HepG2 (cell line): ENCODE measurements around the gene RAC3. TPM values are rescaled to one million over a fixed set of nuclear protein-coding genes. Genes with fewer than 3 reads are reported as not detected.

Experiments used
- AHDC1 ChIP-seq: sonication (generic); formaldehyde crosslinking; IDR thresholded peaks from 2 replicates; pipeline ENCODE4 v1.5.1; 2020; ENCODE audit warnings: mild to moderate bottlenecking, missing genetic modification reagents, borderline replicate concordance
- CERS6 ChIP-seq: sonication (generic); formaldehyde crosslinking; IDR thresholded peaks from 2 replicates; pipeline ENCODE4 v1.5.0; 2020; ENCODE audit warnings: missing genetic modification reagents
- FOXA1 ChIP-seq, 2 experiments: fragments of 450-650 bp in 1 of 2; sonication (generic) in 1 of 2; formaldehyde crosslinking in 1 of 2; IDR thresholded peaks; 2 replicates each; pipeline versions ENCODE4 v1.4.0 to v1.6.1; 2016 to 2020; ENCODE audit warnings: missing genetic modification reagents in 1 of 2
- HNRNPH1 ChIP-seq: fragments of 200-400 bp; formaldehyde crosslinking; optimal IDR thresholded peaks from 2 replicates; pipeline ENCODE3; 2017; ENCODE audit warnings: mild to moderate bottlenecking, low read depth, low read length
- IRF9 ChIP-seq: sonication (generic); formaldehyde crosslinking; IDR thresholded peaks from 2 replicates; pipeline ENCODE4 v1.8.0; 2022; ENCODE audit warnings: missing genetic modification reagents, mild to moderate bottlenecking, borderline replicate concordance
- MAX ChIP-seq: IDR thresholded peaks from 2 replicates; pipeline ENCODE4 v1.6.1; 2012; ENCODE audit warnings: inconsistent platforms
- ZNF160 ChIP-seq: sonication (generic); formaldehyde crosslinking; IDR thresholded peaks from 2 replicates; pipeline ENCODE4 v1.8.0; 2022; ENCODE audit warnings: mild to moderate bottlenecking, inconsistent platforms, missing genetic modification reagents
- ZNF296 ChIP-seq: sonication (generic); formaldehyde crosslinking; conservative IDR thresholded peaks from 2 replicates; pipeline ENCODE4 v1.5.0; 2020; ENCODE audit warnings: mild to moderate bottlenecking, missing genetic modification reagents
- ZNF446 ChIP-seq: sonication (generic); formaldehyde crosslinking; IDR thresholded peaks from 2 replicates; pipeline ENCODE4 v1.5.0; 2020; ENCODE audit warnings: mild to moderate bottlenecking, missing genetic modification reagents
- ZNF510 ChIP-seq: sonication (generic); formaldehyde crosslinking; IDR thresholded peaks from 2 replicates; pipeline ENCODE4 v1.4.0; 2020; ENCODE audit warnings: low read depth, mild to moderate bottlenecking, missing genetic modification reagents
- ZNF512 ChIP-seq: sonication (generic); formaldehyde crosslinking; IDR thresholded peaks from 2 replicates; pipeline ENCODE4 v1.4.0; 2020; ENCODE audit warnings: mild to moderate bottlenecking, missing genetic modification reagents
- ZNF629 ChIP-seq: sonication (generic); formaldehyde crosslinking; conservative IDR thresholded peaks from 2 replicates; pipeline ENCODE4 v1.5.0; 2020; ENCODE audit warnings: missing genetic modification reagents
- ZNF639 ChIP-seq: conservative IDR thresholded peaks from 2 replicates; pipeline ENCODE4 v1.6.1; 2018; ENCODE audit warnings: missing genetic modification reagents
- ZNF83 ChIP-seq: sonication (generic); formaldehyde crosslinking; IDR thresholded peaks from 2 replicates; pipeline ENCODE4 v1.4.0; 2020; ENCODE audit warnings: missing genetic modification reagents, mild to moderate bottlenecking, borderline replicate concordance
- ZNF878 ChIP-seq: sonication (generic); formaldehyde crosslinking; IDR thresholded peaks from 2 replicates; pipeline ENCODE4 v1.8.1; 2023; ENCODE audit warnings: mild to moderate bottlenecking, missing genetic modification reagents, moderate library complexity
- ZNF891 ChIP-seq: sonication (generic); formaldehyde crosslinking; IDR thresholded peaks from 2 replicates; pipeline ENCODE4 v1.5.0; 2020; ENCODE audit warnings: mild to moderate bottlenecking, missing genetic modification reagents
- ZSCAN29 ChIP-seq: sonication (generic); formaldehyde crosslinking; conservative IDR thresholded peaks from 2 replicates; pipeline ENCODE4 v1.4.0; 2020; ENCODE audit warnings: mild to moderate bottlenecking, missing genetic modification reagents
- polyA plus RNA-seq, 8 experiments: library from polyadenylated mRNA; depleted of rRNA in 3 of 8; stranded (reverse) in 7 of 8; unstranded in 1 of 8; fragments of >200 nt; fragmentation: Illumina TruSeq in 4 of 8; extraction: Trizol in 4 of 8; gene quantifications; 2 replicates each; pipeline versions ENCODE4 v1.2.1 to v1.2.3, GENCODE V29; 2011 to 2016; ENCODE audit warnings: low read depth in 4 of 8, missing spikeins in 1 of 8, mixed read lengths in 1 of 8; ENCODE audit not compliant: insufficient read depth in 1 of 8
- total RNA-seq, 5 experiments: library from RNA; depleted of rRNA; stranded (reverse); fragments of >200 nt; fragmentation: Illumina TruSeq; extraction: Trizol; gene quantifications; 2 replicates each; pipeline ENCODE4 v1.2.3, GENCODE V29; 2016; ENCODE audit warnings: low read depth in 1 of 5

RAC3 gene
- total and polyA plus RNA-seq, 2 of the 13 experiments (the other 11 are each of a cell fraction or from before 2014, with no cell fraction given): 10.5 to 21.3 TPM

GRCh38 chr17:81994593-81995462 is 36.6 kb upstream of the RAC3 start (continued):
- TF ChIP-seq HNRNPH1 (peak; percentile 34), ZNF83 (CRISPR knock-in tag) (no peak; the same call in 1 of the 2 replicates), FOXA1 (IDR thresholded peaks at IDR 0.05) (no peak), FOXA1 (CRISPR knock-in tag; IDR thresholded peaks at IDR 0.05) (peak; percentile 57), ZNF629 (CRISPR knock-in tag) (peak; percentile 19; the same call in 1 of the 2 replicates), ZNF639 (CRISPR knock-in tag) (no peak; the same call in 1 of the 2 replicates), ZNF160 (no peak; the same call in 1 of the 2 replicates), ZNF510 (CRISPR knock-in tag) (peak; percentile 6; the same call in 1 of the 2 replicates), AHDC1 (CRISPR knock-in tag) (peak; percentile 77), ZNF878 (CRISPR knock-in tag) (peak; percentile 93), ZNF891 (CRISPR knock-in tag) (no peak; the same call in 1 of the 2 replicates), ZSCAN29 (CRISPR knock-in tag) (no peak), CERS6 (CRISPR knock-in tag) (no peak), MAX (no peak), ZNF296 (CRISPR knock-in tag) (peak; percentile 34; the same call in 1 of the 2 replicates), IRF9 (no peak), ZNF512 (CRISPR knock-in tag) (no peak), ZNF446 (CRISPR knock-in tag) (no peak)
